Fibroblast of skin of back (primary cell): ENCODE measurements around the gene ATF4.
A peak's percentile ranks its signal among the peaks of the same experiment; 100 is the strongest.
"Not testable (repeated sequence)": the region's sequence is repeated elsewhere in the genome, so short reads cannot be mapped to it uniquely, and the experiment has no call there.

ENCODE experiments used
- DNase-seq: peaks from one replicate; pipeline ENCODE4 v3.0.0-alpha.2; 2013

ATF4 gene

DNA sequence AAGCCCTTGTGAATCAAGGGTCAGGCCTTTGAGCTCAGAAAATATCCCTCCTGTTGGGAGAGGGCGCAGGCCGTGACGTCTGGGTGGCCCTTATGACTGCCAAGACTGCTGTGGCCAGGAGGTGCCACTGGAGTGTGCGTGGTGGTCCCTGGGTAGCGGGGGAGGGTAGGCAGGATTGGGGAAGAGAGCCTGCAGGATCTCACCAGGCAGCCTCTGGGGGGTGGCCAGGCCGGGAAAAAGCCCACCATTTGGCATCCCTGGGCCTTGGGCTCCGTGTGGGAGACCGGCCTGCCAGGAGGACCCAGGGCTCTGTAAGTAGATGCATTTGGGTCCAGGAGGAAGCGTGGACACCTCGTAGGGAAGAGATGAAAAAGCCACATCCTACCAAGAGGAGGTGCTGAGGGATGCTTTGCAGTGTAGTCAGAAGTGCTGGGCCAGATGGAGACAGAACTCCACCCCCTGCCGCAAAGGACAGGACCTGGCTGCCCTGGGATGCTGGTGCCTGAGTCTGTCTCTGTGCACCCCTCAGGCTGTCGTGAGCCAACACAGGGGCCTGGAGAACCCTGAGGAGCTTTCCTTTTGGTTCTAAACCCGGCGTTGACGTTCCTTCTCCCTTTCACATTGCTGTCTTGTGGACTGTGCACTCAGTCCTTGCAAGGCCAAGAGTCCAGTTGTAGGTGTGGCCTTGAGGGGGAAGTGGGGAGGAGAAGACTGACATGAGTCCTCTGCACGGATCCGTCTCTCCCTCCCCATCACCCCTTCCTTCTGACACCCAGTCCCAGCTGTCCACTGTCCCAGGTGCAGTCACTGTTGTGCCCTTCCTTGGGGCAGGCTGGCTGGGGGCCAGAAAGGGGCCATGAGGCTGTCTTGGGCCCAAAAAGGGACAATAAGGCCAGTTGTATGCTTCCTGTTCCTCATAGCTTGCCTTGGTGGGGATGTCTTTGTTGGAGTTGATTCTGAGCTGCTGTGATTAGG lies 31.0 kb upstream of the ATF4 start:
- DNase-seq, result no peak

DNA sequence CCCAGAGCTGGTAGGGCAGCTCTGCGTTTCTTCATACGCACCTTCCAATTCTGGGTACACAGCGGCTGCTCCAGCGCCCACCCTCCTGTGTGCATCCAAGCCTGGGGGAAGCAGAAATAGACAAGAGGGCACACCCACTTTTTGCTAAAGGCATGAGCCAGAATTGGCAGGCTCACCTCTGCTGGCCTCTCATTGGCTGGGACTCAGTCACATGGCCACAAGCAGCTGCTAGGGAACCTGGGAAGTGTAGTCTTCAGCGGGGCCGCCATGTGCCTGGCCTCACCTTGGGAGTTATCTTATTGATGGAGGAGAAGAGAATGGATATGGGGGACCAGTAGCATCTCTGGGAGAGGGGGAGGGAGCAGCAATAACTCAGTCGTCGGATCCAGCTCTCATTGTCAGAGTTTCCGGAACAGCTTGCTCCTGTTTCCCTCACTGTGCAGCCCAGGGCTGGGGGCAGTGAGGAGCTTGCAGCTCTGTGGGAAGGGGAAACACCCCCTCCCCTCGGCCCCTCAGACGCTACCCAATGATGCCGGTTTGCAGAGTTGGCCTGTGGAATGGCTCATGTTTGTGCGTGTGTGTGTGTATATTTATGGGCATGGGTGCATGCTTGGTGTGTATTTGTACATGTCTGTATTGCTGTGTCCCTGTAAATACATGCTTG lies 30.1 kb upstream of the ATF4 start:
- peak; percentile 74 for DNase-seq

DNA sequence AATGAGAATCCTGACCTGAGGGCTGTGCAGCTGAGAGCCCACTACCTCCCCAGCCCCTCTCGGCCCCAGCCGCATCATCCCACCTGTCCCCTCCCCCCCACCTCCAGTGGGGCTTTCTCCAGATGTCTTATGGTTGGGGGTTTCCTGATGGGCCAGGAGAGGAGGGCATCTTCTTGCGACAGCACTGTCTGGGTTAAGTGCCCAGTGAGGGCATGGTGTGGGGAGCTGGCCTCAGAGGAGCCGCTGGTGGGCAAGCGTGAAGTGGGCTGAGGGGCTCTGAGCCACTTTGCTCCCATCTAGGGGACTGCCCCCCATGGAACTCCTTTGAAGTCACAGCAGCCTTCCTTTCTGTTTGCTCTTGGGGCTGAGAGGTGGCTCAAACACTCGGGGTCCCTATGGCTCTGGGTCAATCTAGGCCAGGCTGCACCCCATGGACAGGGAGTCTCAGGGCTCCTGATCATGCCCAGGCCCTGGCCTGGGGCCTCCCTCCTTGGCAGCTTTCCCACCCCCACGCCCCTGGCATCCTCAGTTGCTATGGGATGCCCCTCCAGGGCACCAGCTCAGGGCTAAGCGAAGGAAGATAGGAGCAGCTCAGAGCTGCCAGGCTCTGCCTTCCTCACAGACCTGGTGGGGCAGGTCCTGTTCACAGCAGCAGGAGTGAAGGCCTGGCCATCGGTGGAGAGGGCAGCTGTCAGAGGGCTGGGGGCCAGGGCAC lies 29.2 kb upstream of the ATF4 start:
- no peak for DNase-seq

DNA sequence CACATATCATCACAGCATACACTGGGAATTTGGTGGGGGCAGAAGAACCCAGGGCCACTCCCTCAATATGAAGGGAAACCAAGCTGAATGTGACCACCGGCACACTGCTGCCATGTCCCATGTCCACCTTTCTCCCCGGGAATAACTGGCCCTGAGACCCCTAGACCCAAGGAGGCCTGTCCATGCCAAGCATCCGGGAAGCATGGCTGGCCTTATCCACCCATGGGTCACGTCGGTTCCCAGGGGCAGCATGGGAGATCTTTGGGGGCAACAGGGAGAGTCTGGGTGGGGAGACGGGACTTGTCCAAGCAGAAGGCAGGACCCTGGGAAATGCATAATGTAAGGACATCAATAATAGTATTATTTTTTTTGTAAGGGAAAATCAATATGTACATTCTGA lies 28.7 kb upstream of the ATF4 start:
- DNase-seq, result no peak

DNA sequence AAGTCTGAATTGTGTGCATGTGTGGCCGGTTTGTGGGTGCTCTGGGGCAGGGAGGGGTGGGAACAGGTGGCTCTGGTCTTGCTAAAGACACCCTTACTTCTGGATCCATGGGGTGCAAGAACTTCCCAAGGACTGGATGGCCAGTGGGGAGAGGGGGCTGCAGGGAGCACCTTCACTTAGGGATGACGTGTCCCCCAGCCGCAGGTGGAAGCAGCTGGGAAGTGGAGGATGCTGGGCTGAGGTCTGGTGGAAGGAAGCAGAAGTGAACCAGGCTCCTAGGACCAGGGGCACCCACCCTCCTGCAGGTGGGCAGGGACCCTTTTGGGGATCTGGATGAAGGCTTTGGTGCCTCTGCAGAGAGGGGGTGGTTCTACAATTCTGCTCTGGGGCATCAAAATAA lies 28.2 kb upstream of the ATF4 start:
- no peak for DNase-seq

DNA sequence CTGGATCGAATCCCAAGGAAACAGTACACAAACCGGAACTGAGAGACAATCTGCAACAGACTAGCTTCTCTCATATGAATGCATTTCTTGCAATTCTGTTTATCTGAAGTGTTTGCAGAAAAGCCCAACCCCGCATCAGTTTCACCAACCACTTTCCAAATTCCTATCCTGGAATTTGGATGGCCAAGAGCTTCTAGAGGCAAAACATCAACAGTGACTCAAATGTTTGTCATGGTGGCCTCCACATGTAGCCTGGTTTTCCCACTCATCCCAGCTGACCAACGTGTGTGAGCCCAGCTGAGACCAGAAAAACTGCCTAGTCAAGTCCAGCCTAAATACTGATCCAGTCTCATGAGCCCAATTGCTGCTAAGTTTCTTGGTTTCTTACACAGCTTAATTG lies 26.6 kb upstream of the ATF4 start:
- DNase-seq, result peak; percentile 93

DNA sequence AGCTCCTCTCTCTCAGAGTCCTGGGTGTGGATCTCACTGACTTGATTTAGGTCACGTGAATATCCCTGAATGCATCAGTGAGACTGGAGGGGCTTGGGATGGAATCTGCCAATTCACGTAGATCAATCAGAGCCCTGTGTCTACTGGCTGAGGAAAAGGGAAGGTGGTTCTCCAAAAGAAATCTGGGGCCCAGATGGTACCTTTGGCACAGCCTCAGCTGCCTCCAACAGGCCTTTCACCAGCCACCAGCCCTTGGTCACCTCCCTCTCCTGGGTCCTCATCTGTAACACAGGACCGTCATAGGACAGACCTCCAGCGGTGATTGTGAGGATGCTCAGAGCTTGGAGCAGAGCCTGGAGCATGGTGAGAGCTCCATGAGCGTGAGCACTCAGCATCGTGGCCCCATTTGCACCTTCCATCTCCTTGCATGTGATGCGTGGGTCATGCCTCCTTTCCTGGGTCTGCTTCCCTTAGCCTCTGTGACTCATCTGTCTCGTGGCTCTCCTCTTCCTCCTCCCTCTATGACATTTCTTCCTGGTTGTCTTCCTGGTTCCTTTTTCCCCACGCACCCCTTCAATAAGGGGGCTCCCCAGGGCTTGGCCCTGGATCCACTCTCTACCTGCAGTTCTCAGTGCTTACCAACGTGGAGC lies 25.8 kb upstream of the ATF4 start:
- DNase-seq, result no peak

DNA sequence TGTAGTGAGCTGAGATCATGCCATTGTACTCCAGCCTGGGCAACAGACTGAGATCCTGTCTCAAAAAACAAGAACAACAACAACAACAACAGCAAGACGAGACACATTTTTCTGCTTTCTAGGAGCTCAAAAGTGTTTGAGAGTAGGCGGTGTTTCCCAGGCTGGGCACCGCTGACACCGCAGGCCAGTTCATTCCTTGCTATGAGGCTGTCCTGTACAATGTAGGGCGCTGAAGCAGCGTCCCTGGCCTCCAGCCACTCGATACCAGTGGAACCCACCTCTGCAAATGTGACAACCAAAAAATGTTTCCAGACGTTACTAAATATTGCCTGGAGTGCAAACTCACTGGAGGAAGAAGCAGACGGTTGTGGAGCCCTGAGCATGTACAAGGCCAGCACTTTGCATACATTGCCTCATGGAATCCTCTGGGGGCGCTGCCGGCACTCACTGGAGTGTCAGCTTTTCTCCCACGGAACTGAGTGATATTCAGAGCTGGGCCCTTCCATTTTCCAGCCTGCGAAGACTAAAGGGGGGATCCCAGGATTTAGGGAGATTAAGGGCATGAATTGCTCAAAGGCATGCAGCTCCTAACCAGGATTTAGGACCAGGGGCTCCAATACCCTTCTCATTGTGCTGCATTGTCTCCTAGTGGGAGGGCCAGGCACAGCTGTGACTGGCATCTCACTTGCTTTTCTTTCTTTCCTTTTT lies 24.1 kb upstream of the ATF4 start:
- peak; percentile 65 for DNase-seq

DNA sequence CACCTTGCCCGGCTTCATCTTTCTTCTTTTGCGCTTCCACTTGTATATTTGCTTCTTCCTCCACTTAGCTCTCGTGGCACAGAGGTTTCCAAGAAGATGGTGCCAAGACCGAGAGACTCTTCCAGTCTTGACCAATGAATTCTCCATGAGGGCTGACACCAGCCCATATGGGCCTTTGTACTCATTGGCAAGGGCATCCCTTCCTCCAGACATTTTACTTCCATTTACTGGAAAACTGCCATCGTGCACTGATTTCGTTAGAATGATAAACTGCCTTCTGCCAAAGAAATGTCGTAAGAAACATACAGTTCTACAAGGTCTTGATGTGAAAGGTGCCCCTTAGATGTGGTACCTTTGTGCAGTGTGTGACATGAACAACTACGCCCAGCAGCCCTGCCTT lies 22.9 kb upstream of the ATF4 start:
- no peak for DNase-seq

DNA sequence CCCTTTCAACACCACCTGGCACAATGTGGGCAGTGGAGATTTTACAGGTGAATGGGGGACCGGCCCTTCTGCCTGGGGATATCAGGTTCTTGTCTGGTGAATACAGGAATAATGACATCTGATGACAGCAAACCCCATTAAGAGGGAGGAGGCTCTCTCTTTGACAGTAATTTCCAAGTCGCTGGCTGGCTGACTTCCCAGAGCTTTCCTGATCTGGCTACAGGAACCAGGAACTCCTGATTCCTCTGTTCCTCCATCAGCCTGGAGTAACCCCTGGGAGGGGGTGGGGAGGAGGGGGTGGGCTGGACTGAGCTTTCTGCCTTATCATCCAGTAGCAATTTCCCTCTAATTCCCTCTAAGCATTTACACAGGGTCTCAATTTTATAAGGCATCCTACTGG lies 22.0 kb upstream of the ATF4 start:
- no peak for DNase-seq

DNA sequence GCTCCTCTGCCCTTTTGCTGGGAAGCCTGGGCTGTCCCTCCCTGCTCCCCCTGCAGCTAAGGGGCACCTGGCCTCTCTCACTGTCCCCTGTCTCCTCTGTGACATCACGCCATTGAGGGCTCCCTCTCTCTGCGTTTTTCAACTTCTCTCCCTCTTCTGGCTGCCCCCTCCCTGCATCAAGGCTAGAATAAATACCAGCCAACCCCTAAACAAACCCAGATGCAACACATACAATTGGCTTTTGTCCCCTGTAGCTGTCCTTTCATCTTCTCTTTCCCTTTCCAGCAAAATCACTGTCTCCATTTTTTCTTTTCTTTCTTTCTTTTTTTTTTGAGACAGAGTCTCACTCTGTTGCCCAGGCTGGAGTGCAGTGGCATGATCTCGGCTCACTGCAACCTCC lies 21.6 kb upstream of the ATF4 start:
- no peak for DNase-seq

DNA sequence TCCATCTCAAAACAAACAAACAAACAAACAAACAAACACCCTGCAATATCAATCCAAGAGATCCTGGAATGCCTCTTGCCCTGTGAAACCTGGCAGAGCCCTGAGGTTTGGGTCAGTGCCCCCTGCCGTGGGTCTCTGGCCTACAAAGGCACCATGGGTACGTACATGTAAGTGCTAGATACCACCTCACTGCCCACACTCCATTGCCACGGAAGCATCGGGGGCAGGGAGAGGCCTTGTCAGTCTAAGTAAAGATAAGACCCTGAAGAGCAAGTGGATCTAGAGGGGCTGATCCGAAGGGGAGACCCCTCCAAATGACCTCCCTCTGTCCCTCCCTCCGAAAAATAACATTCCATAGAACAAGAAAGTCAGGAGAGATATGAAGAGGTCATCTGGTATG lies 20.3 kb upstream of the ATF4 start:
- DNase-seq, result no peak

DNA sequence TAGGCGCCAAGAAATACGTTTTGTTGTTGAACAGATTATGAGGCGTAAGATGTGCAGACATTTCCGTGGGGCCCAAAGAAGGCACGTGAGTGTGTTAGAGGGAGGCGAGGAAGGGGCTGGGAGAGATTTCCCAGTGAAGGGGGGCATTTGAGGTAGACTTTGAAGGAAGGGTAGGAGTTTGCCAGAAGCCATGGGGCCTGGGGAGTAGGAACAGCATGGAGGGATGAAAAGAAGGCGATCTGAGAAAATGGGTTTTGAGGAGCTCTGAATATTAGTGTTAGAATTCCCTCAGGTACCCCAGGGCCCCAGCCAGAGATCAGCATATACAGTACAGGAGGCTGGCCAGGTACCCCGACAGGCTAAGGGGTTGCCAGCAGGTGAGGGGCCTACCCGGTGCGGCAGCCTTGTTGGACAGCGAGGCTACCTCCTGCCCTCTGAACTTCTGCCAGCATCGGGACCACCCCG lies 18.7 kb upstream of the ATF4 start:
- DNase-seq, result no peak

DNA sequence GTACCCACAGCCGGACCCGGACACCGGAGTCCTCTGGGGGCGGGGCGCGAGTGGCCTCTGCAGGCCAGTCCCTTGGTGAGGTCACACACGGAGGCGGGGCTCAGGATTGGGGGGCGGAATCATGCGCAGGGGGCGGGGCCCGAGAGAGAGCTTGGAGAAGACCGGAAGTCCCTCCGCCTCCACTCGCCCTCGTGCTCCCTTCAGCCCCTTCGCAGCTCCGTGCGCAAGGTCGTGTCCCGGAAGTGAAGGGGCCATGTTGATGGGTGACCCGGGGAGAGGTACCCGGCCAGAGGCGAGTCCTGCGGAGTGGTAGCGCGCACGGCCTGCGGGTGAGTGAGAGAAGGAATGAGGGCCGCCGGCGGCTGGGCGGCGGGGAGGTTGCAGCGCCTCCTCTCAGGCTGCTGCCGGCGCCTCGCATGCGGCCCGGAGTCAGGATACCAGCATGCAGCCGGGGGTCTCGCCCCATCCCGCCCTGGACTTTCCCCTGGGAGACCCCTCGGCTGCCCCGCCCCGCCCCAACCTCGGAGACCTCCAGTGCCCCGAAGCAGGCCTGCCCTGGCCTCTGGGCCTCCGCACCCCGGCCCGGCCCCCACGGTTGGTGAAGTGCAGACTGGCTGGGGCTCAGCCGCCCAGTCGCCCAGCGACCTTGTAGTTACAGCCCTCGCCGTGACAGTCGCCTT lies 18.1 kb upstream of the ATF4 start, which contains the start of gene MIEF1:
MIEF1 (plus strand) TSS at position 182 of the 680 bp plus-strand sequence. CDS start 9,005 bp downstream, outside the sequence.
- DNase-seq, result peak; percentile 96

DNA sequence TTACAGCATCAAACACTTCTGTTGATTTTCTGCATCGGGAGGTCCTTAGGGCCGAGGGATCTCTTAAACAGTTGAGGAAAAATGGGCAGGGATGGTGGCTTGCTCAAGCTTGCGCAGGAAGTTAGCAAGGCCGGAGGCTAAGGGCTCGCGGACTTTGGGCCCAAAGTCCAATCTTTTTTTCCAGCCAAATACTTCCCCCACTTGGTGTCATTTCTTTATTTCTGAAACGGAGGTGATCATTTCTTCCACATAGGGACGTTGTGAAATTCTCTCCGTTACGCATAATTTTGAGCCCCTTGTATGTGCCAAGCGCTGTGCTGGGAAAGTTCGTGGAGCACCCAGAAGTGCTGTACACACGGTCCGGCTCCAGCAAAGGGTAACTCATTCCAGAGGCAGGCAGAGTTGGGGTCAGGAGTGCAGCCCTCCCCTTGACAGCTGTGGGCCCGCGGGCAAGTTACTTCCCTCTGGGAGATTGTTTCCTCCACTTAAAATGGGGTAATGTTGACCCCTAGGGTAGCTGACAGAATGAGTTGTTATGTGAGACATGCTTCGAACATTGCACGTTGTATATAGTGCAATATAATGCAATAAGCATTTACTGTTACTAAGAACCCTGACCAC lies 17.5 kb upstream of the ATF4 start:
- no peak for DNase-seq

DNA sequence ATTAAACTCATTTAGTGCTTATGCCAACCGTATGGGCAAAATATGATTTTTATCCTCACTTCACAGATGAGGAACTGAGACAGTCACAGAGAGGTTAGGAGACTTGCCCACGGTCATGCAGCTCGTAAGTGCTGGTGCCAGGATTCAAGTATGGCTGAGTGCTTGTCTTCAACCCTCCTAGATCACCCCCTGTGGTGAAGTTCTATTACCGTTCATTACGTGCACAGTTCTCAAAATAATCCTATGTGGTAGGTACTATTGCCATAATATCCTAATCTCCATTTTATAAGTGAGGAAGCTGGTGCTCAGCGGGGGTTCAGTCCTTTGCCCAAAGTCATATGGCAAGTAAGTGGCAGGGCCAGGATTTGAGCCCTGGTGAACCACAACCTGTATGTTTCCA lies 16.7 kb upstream of the ATF4 start:
- DNase-seq, result no peak

DNA sequence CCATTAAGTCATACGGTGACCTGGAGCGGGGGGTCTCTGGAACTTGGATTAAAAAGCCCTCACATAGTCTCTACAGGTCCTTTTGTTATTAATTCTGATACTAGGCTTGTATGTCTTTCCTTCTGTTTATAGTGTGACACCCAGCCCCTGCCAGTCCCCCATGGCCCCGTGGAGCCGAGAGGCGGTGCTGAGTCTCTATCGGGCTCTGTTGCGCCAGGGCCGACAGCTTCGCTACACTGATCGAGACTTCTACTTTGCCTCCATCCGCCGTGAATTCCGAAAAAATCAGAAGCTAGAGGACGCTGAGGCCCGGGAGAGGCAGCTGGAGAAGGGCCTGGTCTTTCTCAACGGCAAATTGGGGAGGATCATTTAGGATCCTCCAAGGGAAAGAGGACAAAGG lies 16.3 kb upstream of the ATF4 start:
- no peak for DNase-seq

DNA sequence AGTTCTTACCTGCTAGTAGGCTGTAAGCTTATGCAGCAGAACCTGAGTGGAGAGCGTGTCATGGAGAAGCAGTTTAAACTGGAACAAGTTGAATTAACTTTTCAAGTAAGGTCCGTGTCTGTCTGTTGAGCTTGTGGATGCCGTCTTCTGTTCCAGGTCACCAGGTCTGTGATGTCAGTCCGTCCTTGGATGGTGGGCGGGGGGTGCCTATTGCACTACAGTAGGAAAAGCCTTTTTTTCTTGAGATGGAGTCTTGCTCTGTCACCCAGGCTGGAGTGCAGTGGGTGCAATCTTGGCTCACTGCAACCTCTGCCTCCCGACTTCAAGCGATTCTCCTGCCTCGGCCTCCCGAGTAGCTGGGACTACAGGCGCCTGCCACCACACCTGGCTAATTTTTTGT lies 13.3 kb upstream of the ATF4 start:
- not testable (repeated sequence) for DNase-seq

DNA sequence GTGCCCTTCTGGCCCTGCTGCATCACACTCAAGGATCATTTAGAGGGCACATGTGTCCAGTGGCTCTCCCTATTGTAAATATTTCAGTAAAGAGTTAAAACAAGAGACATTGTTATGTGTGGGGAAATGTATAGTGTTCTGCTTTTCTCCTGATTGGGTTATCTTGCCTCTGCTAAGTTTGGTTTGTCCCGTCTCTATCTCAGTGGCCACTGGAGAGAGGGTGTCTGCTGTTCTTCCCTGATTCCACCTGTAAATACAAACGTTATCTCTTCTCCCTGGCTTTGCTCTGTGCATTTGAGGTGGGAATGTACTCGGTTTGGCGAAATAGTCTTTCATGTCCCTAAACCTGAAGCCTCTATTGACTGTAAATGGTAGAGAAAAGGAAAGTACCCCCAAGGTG lies 12.0 kb upstream of the ATF4 start:
- no peak for DNase-seq

DNA sequence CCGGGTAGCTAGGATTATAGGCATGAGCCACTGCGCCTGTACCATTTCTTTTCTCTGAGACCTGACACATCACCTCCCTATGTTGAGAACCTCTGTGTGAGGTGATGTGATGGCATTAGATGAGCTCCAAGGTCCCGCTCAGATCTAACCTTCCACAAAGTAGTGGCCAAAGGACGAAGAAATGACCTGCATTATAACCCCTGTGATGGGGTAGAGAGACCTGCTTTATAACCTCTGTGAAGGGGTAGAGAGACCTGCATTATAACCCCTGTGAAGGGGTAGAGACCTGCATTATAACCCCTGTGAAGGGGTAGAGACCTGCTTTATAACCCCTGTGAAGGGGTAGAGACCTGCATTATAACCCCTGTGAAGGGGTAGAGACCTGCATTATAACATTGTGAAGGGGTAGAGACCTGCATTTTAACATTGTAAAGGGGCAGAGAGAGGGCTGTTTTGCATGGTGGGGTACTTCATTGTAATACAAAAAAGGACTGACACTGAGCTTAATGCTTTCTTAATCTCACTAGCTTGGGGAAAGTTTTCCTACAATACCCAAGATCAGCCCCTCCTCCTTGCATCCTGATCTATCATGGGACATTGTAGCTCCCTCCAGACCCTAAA lies 9.7 kb upstream of the ATF4 start:
- no peak for DNase-seq
